Subcutaneous adipose tissue (tissue), 4 donors: Measurements from ENCODE around the gene MRNIP. TPM values are rescaled to one million over a fixed set of nuclear protein-coding genes. Genes with fewer than 3 reads are reported as not detected.

Source experiments
- CTCF ChIP-seq: fragments of 450-650 bp; IDR thresholded peaks from one replicate; pipeline ENCODE4 v1.5.1; 2016; ENCODE audit warnings: low read depth, mild to moderate bottlenecking, control low read depth, antibody characterized with exemption, moderate library complexity
- total RNA-seq, 4 donors: library from RNA; depleted of rRNA; stranded (reverse); fragments of >200 nt; gene quantifications; one replicate each; pipeline ENCODE4 v1.1.0, GENCODE V29; 2016

MRNIP gene
- total RNA-seq, 4 donors from 2014 or later, result 14.5 to 46.0 (median 31.0) TPM

- no peak for TF ChIP-seq CTCF
Observed at GRCh38 chr5:179827680-179828079, 30.9 kb downstream of the MRNIP start.

GRCh38 chr5:179825655-179826182 lies 32.9 kb downstream of the MRNIP start:
- no peak for TF ChIP-seq CTCF

- no peak for TF ChIP-seq CTCF
Observed at GRCh38 chr5:179824745-179825112, 33.9 kb downstream of the MRNIP start.

GRCh38 chr5:179823937-179824744 lies 34.5 kb downstream of the MRNIP start:
- no peak for TF ChIP-seq CTCF

- TF ChIP-seq CTCF, result no peak
Observed at GRCh38 chr5:179822444-179822990, 36.1 kb downstream of the MRNIP start.

GRCh38 chr5:179822059-179822432 lies 36.6 kb downstream of the MRNIP start:
- no peak for TF ChIP-seq CTCF

- no peak for TF ChIP-seq CTCF
Observed at GRCh38 chr5:179821298-179822058, 37.1 kb downstream of the MRNIP start.
